PC-9 (cell line): ENCODE data around the gene PCDH9. TPM values are rescaled to one million over a fixed set of nuclear protein-coding genes. Genes with fewer than 3 reads are reported as not detected.

Experiments used
- BruUV-seq: library from RNA; stranded (reverse); fragments of 400-500 nt; replicated peaks from 2 replicates; lab custom pipeline; 2021; lab: Mats Ljungman, UMichigan
- CTCF ChIA-PET: fragments of 300-600 bp; sonication (Branson Sonifier 250); formaldehyde crosslinking; loops from one replicate; lab custom pipeline; 2022; ENCODE audit warnings: antibody characterized with exemption; lab: Charles Lee
- POLR2A ChIA-PET: fragments of 300-600 bp; sonication (Branson Sonifier 250); formaldehyde crosslinking; loops from one replicate; lab custom pipeline; 2022; ENCODE audit warnings: antibody characterized with exemption; ENCODE audit not compliant: unreplicated experiment; lab: Charles Lee
- DNase-seq, 2 experiments: peaks; one replicate each; pipeline versions ENCODE4 v3.0.0 to v3.0.0-alpha.2; 2015 to 2022; ENCODE audit warnings: mixed read lengths in 1 of 2
- H2AFZ ChIP-seq: fragments of 200-600 bp; sonication (generic); 2 replicates; pipeline ENCODE4 v1.8.1; 2017; ENCODE audit warnings: antibody characterized with exemption
- H3F3A ChIP-seq: fragments of 200-600 bp; sonication (generic); 2 replicates; pipeline ENCODE4 v1.8.1; 2017; ENCODE audit warnings: antibody characterized with exemption, mild to moderate bottlenecking, low read depth; ENCODE audit not compliant: insufficient read depth
- H3K27ac ChIP-seq: fragments of 200-600 bp; sonication (generic); 2 replicates; pipeline ENCODE4 v1.6.1; 2016; ENCODE audit warnings: mixed run types
- H3K27me3 ChIP-seq: fragments of 200-600 bp; sonication (generic); 2 replicates; pipeline ENCODE4 v1.6.1; 2016; ENCODE audit warnings: low read depth, mixed run types; ENCODE audit not compliant: insufficient read depth
- H3K36me3 ChIP-seq: fragments of 200-600 bp; sonication (generic); 2 replicates; pipeline ENCODE4 v1.6.1; 2016; ENCODE audit warnings: low read depth, mixed run types
- H3K4me1 ChIP-seq: fragments of 200-600 bp; sonication (generic); replicated peaks from 2 replicates; pipeline ENCODE4 v1.6.1; 2016; ENCODE audit warnings: mixed run types; ENCODE audit not compliant: insufficient read depth
- H3K4me2 ChIP-seq: fragments of 200-600 bp; sonication (generic); 2 replicates; pipeline ENCODE4 v1.6.1; 2017; ENCODE audit warnings: mixed run types
- H3K4me3 ChIP-seq: fragments of 200-600 bp; sonication (generic); 2 replicates; pipeline ENCODE4 v1.6.1; 2016; ENCODE audit warnings: mixed run types
- H3K79me2 ChIP-seq: fragments of 200-600 bp; sonication (generic); 2 replicates; pipeline ENCODE4 v1.6.1; 2017; ENCODE audit warnings: low read depth, mixed run types
- H3K9me2 ChIP-seq: fragments of 200-600 bp; sonication (generic); 2 replicates; pipeline ENCODE4 v1.8.1; 2017; ENCODE audit warnings: mild to moderate bottlenecking; ENCODE audit not compliant: insufficient read depth
- H3K9me3 ChIP-seq: fragments of 200-600 bp; sonication (generic); 2 replicates; pipeline ENCODE4 v1.8.1; 2016; ENCODE audit warnings: low read depth; ENCODE audit not compliant: insufficient read depth
- H4K20me1 ChIP-seq: fragments of 200-600 bp; sonication (generic); 2 replicates; pipeline ENCODE4 v1.8.1; 2017; ENCODE audit not compliant: insufficient read depth
- EZH2 ChIP-seq: fragments of 200-600 bp; sonication (generic); IDR thresholded peaks from 2 replicates; pipeline ENCODE4 v1.8.0; 2017; ENCODE audit warnings: antibody characterized with exemption, low read depth
- intact Hi-C: fragments of 100-400 bp; cut with micrococcal nuclease; formaldehyde crosslinking; loops from one replicate; pipeline ENCODE4 v1.10.0; 2022; ENCODE audit not compliant: unreplicated experiment
- total RNA-seq: library from RNA; stranded (reverse); gene quantifications from 2 replicates; pipeline ENCODE4 v1.2.3, GENCODE V29; 2021
- TF ChIP-seq, protein P1 (sequence below): fragments of 200-600 bp; sonication (generic); conservative IDR thresholded peaks from 2 replicates; pipeline ENCODE4 v1.6.1; 2017; ENCODE audit warnings: mixed run types, antibody characterized with exemption, mild to moderate bottlenecking, moderate library complexity

The PCDH9 gene
- total RNA-seq, 1 experiment from 2014 or later = 0.37 TPM

- Histone ChIP-seq H3K27ac (no peak overlapping the region), H3F3A (no peaks in the 10 kb centered on the region), H3K4me3 (no peak overlapping the region), H3K4me1 (no peaks in the 10 kb centered on the region), H3K79me2 (no peaks in the 10 kb centered on the region), H2AFZ (no peak overlapping the region), H3K9me3 (no peaks in the 10 kb centered on the region), H3K9me2 (no peaks in the 10 kb centered on the region), H4K20me1 (no peaks in the 10 kb centered on the region), H3K36me3 (no peaks in the 10 kb centered on the region), H3K27me3 (no peaks in the 10 kb centered on the region), H3K4me2 (no peak overlapping the region)
- no peak for DNase-seq
- ChIA-PET POLR2A (no interaction called here), CTCF (no interaction called here)
- BruUV-seq = no TSS peak
- intact Hi-C loops = no loop called here
- TF ChIP-seq EZH2 = no peak
- TF ChIP-seq, protein P1, sequence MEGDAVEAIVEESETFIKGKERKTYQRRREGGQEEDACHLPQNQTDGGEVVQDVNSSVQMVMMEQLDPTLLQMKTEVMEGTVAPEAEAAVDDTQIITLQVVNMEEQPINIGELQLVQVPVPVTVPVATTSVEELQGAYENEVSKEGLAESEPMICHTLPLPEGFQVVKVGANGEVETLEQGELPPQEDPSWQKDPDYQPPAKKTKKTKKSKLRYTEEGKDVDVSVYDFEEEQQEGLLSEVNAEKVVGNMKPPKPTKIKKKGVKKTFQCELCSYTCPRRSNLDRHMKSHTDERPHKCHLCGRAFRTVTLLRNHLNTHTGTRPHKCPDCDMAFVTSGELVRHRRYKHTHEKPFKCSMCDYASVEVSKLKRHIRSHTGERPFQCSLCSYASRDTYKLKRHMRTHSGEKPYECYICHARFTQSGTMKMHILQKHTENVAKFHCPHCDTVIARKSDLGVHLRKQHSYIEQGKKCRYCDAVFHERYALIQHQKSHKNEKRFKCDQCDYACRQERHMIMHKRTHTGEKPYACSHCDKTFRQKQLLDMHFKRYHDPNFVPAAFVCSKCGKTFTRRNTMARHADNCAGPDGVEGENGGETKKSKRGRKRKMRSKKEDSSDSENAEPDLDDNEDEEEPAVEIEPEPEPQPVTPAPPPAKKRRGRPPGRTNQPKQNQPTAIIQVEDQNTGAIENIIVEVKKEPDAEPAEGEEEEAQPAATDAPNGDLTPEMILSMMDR = no peak
These were observed 709.4 kb downstream of the PCDH9 start for GRCh38 chr13:66520511-66521355.

- no peaks in the 10 kb centered on the region for H3K9me2 ChIP-seq
- no peak overlapping the region for H3K27ac ChIP-seq
- no peak overlapping the region for H3K4me3 ChIP-seq
- no peaks in the 10 kb centered on the region for H4K20me1 ChIP-seq
- no peaks in the 10 kb centered on the region for H3F3A ChIP-seq
- H3K79me2 ChIP-seq = no peaks in the 10 kb centered on the region
- no peaks in the 10 kb centered on the region for H3K9me3 ChIP-seq
- H3K4me2 ChIP-seq = no peak overlapping the region
- no peaks in the 10 kb centered on the region for H3K27me3 ChIP-seq
- no TSS peak for BruUV-seq
- no peak for DNase-seq
- no peaks in the 10 kb centered on the region for H3K36me3 ChIP-seq
- H3K4me1 ChIP-seq = no peaks in the 10 kb centered on the region
- ChIA-PET CTCF (no interaction called here), POLR2A (no interaction called here)
- intact Hi-C loops = no loop called here
- H2AFZ ChIP-seq = no peak overlapping the region
- TF ChIP-seq, protein P1 = no peak
- TF ChIP-seq EZH2 = no peak
These were observed 710.9 kb downstream of the PCDH9 start for GRCh38 chr13:66519259-66519658.

- H3K4me3 ChIP-seq = no peak overlapping the region
- ChIA-PET POLR2A (no interaction called here), CTCF (no interaction called here)
- no peaks in the 10 kb centered on the region for H3K4me1 ChIP-seq
- DNase-seq = no peak
- no peak overlapping the region for H3K4me2 ChIP-seq
- no peaks in the 10 kb centered on the region for H3K27me3 ChIP-seq
- H3K79me2 ChIP-seq = no peaks in the 10 kb centered on the region
- intact Hi-C loops = no loop called here
- no peaks in the 10 kb centered on the region for H3K9me2 ChIP-seq
- H3K36me3 ChIP-seq = no peaks in the 10 kb centered on the region
- H4K20me1 ChIP-seq = no peaks in the 10 kb centered on the region
- H3K27ac ChIP-seq = no peak overlapping the region
- no peaks in the 10 kb centered on the region for H3K9me3 ChIP-seq
- H2AFZ ChIP-seq = no peak overlapping the region
- TF ChIP-seq, protein P1 = no peak
- TF ChIP-seq EZH2 = no peak
- no peaks in the 10 kb centered on the region for H3F3A ChIP-seq
- no TSS peak for BruUV-seq
These were observed 712.1 kb downstream of the PCDH9 start for GRCh38 chr13:66518068-66518467.
